GM18909 (cell line): Measurements from ENCODE around the gene TIMP3.

Experiments
- ATAC-seq: cut with Tn5 transposase; IDR thresholded peaks from one replicate; pipeline ENCODE4 v1.9.1; 2021; ENCODE audit warnings: mild to moderate bottlenecking; ENCODE audit not compliant: unreplicated experiment, poor library complexity

The TIMP3 gene

GRCh38 chr22:32824531-32825312 is 23.2 kb downstream of the TIMP3 start:
- ATAC-seq = no peak

GRCh38 chr22:32826537-32826936 is 25.0 kb downstream of the TIMP3 start:
- ATAC-seq = no peak

- ATAC-seq = no peak
Observed at GRCh38 chr22:32827049-32827602, 25.6 kb downstream of the TIMP3 start.

GRCh38 chr22:32828150-32828549 is 26.6 kb downstream of the TIMP3 start:
- no peak for ATAC-seq

GRCh38 chr22:32828561-32828960 is 27.1 kb downstream of the TIMP3 start:
- no peak for ATAC-seq

- ATAC-seq = no peak
Observed at GRCh38 chr22:32829451-32829851, 27.9 kb downstream of the TIMP3 start.

- ATAC-seq = no peak
Observed at GRCh38 chr22:32830473-32830872, 29.0 kb downstream of the TIMP3 start.

- no peak for ATAC-seq
Observed at GRCh38 chr22:32830957-32831356, 29.5 kb downstream of the TIMP3 start.

- no peak for ATAC-seq
Observed at GRCh38 chr22:32831584-32831983, 30.1 kb downstream of the TIMP3 start.

- ATAC-seq = no peak
Observed at GRCh38 chr22:32832174-32832573, 30.7 kb downstream of the TIMP3 start.

GRCh38 chr22:32836280-32837123 is 35.0 kb downstream of the TIMP3 start:
- ATAC-seq = no peak

- no peak for ATAC-seq
Observed at GRCh38 chr22:32837142-32837541, 35.6 kb downstream of the TIMP3 start.

GRCh38 chr22:32837803-32838202 is 36.3 kb downstream of the TIMP3 start:
- no peak for ATAC-seq

- ATAC-seq = no peak
Observed at GRCh38 chr22:32839831-32840584, 38.5 kb downstream of the TIMP3 start.

GRCh38 chr22:32841175-32841574 is 39.7 kb downstream of the TIMP3 start:
- no peak for ATAC-seq

GRCh38 chr22:32842486-32842885 is 41.0 kb downstream of the TIMP3 start:
- ATAC-seq = no peak

- no peak for ATAC-seq
Observed at GRCh38 chr22:32843300-32843699, 41.8 kb downstream of the TIMP3 start.

- no peak for ATAC-seq
Observed at GRCh38 chr22:32844251-32844650, 42.7 kb downstream of the TIMP3 start.

- ATAC-seq = no peak
Observed at GRCh38 chr22:32846780-32847491, 45.4 kb downstream of the TIMP3 start.

- ATAC-seq = no peak
Observed at GRCh38 chr22:32848226-32848625, 46.7 kb downstream of the TIMP3 start.
